Panc1 (cell line): ENCODE data around the gene ADAM33.

Experiments used
- POLR2AphosphoS5 ChIP-seq: IDR thresholded peaks from 2 replicates; pipeline ENCODE4 v1.6.1; 2012; ENCODE audit warnings: mild to moderate bottlenecking, low read depth, low read length, moderate library complexity
- SIN3A ChIP-seq: IDR thresholded peaks from 2 replicates; pipeline ENCODE4 v1.6.1; 2012; ENCODE audit warnings: low read depth, mild to moderate bottlenecking, low read length, moderate library complexity, borderline replicate concordance; ENCODE audit not compliant: insufficient read depth
- TF ChIP-seq, protein P1 (sequence below): fragments of 450-650 bp; IDR thresholded peaks from 2 replicates; pipeline ENCODE4 v1.5.1; 2017; ENCODE audit warnings: mild to moderate bottlenecking
- TF ChIP-seq, protein P2 (sequence below), 2 experiments: IDR thresholded peaks; 2 replicates each; pipeline ENCODE4 v1.6.1; 2011 to 2012; ENCODE audit warnings: low read depth in 2 of 2, control low read depth in 1 of 2, low read length in 1 of 2, mild to moderate bottlenecking in 1 of 2, moderate library complexity in 1 of 2; ENCODE audit not compliant: insufficient read depth in 1 of 2

DNA sequence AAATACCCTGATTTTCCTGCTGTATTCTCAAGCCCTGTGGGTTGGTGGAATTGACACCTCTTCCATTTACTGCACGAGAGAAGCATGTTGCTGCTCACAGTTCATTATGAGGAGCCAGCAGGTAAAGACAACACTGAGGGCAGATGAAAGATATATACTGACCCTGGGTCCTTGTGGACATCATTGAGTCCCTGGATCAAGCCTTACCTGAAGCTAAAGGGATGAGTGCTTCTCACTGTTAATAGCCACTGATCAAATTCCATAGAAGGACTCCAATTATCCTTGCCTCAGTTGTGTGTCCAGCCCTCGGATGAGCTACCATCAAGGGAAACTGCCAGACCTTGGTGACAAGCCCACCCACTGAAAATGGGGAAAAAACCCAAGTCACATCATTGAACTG, 38.3 kb upstream of the ADAM33 start:
- TF ChIP-seq, protein P1, sequence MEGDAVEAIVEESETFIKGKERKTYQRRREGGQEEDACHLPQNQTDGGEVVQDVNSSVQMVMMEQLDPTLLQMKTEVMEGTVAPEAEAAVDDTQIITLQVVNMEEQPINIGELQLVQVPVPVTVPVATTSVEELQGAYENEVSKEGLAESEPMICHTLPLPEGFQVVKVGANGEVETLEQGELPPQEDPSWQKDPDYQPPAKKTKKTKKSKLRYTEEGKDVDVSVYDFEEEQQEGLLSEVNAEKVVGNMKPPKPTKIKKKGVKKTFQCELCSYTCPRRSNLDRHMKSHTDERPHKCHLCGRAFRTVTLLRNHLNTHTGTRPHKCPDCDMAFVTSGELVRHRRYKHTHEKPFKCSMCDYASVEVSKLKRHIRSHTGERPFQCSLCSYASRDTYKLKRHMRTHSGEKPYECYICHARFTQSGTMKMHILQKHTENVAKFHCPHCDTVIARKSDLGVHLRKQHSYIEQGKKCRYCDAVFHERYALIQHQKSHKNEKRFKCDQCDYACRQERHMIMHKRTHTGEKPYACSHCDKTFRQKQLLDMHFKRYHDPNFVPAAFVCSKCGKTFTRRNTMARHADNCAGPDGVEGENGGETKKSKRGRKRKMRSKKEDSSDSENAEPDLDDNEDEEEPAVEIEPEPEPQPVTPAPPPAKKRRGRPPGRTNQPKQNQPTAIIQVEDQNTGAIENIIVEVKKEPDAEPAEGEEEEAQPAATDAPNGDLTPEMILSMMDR, result no peak
- TF ChIP-seq POLR2AphosphoS5 (no peak), SIN3A (no peak)
- TF ChIP-seq, protein P2, sequence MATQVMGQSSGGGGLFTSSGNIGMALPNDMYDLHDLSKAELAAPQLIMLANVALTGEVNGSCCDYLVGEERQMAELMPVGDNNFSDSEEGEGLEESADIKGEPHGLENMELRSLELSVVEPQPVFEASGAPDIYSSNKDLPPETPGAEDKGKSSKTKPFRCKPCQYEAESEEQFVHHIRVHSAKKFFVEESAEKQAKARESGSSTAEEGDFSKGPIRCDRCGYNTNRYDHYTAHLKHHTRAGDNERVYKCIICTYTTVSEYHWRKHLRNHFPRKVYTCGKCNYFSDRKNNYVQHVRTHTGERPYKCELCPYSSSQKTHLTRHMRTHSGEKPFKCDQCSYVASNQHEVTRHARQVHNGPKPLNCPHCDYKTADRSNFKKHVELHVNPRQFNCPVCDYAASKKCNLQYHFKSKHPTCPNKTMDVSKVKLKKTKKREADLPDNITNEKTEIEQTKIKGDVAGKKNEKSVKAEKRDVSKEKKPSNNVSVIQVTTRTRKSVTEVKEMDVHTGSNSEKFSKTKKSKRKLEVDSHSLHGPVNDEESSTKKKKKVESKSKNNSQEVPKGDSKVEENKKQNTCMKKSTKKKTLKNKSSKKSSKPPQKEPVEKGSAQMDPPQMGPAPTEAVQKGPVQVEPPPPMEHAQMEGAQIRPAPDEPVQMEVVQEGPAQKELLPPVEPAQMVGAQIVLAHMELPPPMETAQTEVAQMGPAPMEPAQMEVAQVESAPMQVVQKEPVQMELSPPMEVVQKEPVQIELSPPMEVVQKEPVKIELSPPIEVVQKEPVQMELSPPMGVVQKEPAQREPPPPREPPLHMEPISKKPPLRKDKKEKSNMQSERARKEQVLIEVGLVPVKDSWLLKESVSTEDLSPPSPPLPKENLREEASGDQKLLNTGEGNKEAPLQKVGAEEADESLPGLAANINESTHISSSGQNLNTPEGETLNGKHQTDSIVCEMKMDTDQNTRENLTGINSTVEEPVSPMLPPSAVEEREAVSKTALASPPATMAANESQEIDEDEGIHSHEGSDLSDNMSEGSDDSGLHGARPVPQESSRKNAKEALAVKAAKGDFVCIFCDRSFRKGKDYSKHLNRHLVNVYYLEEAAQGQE (IDR thresholded peaks at IDR 0.05; ENCODE audit: insufficient read depth in 1 of 2, low read depth in 2 of 2, low read length in 1 of 2), result no peak
